GM11168 (cell line): ENCODE results near the gene KIF13A.
"Not testable (repeated sequence)": the region's sequence is repeated elsewhere in the genome, so short reads cannot be mapped to it uniquely, and the experiment has no call there.

Source experiments
- in situ Hi-C: fragments of 300-500 bp; cut with MboI; formaldehyde crosslinking; loops from one replicate; pipeline ENCODE4 v1.12.0; 2022; ENCODE audit warnings: low sequenced_read_pairs; ENCODE audit not compliant: unreplicated experiment

The KIF13A gene

GRCh38 chr6:17905611-17906592 is 81.5 kb downstream of the KIF13A start:
- in situ Hi-C loops: no loop called here

GRCh38 chr6:17904491-17905120 is 82.8 kb downstream of the KIF13A start:
- in situ Hi-C loops: no loop called here

DNA sequence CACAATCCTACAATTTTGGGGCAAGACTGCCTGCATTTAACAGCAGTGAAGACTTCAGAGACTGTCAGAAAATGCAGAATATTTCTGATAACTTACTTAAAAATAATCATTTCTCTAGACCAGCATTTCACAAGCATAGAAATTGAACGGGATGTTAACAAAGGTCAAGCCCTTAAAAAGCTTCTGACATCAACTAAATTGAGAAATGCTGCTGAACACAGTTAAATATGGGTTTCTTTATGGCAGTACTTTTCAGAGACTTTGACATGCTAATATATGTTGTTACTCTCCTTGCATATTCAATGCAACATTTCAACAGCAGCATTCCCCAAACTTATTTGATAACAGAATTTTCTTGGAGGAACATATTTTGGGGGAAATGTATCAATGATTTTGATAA is 84.5 kb downstream of the KIF13A start:
- in situ Hi-C loops: no loop called here

DNA sequence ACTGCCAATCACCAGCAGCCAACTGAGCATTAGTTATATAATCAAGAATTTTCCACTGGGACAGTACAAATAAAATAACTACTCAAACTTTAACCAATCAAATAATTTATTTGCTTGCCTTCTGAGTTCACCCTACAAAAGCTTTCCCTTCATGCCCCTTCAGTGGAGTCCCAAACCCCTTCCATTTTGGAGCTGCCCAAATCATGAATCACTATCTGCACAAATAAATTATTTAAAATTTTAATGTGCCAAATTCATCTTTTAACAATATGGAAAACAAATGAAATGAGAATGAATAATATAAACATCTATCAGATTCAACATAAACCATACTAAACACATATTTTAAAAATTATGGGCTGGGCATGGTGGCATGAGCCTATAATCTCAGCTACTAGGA is 85.9 kb downstream of the KIF13A start:
- in situ Hi-C loops: no loop called here

GRCh38 chr6:17900011-17900410 is 87.4 kb downstream of the KIF13A start:
- in situ Hi-C loops: no loop called here

GRCh38 chr6:17899491-17899890 is 87.9 kb downstream of the KIF13A start:
- in situ Hi-C loops: no loop called here

DNA sequence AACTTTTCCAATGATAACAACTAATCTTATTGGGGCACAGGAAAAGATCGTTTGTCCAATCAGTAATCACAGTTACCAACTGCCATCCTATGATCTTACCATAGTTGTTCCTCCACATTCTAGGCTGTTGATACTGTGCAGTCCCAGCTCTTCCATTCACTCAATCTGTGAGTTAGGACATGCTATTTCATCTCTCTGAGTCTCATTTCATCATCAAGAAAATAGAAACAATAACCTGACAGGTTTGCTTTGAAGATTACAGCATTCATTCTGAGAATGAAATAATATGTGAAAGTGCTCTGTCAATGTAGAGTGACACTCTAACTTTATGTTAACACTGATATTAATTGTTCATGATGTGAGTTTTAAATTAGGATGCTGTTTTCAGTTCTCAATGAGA is 89.8 kb downstream of the KIF13A start:
- in situ Hi-C loops: no loop called here

GRCh38 chr6:17894905-17895304 is 92.5 kb downstream of the KIF13A start:
- in situ Hi-C loops: no loop called here

DNA sequence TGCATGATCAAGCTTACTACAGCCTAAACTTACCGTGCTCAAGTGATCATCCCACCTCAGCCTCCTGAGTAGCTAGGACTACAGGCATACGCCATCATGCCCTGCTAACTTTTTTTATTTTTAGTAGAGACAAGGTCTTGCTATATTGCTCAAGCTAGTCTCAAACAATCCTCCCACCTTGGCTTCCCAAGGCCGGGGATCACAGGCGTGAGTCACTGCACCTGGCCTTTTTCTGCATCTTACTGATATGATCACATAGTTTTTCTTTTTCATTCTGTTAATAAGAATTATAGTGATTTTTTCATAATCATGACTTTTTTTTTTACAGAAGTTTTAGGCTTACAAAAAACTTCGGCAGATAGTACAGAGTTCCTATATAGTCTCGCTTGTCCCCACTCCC is 93.2 kb downstream of the KIF13A start:
- in situ Hi-C loops: no loop called here

DNA sequence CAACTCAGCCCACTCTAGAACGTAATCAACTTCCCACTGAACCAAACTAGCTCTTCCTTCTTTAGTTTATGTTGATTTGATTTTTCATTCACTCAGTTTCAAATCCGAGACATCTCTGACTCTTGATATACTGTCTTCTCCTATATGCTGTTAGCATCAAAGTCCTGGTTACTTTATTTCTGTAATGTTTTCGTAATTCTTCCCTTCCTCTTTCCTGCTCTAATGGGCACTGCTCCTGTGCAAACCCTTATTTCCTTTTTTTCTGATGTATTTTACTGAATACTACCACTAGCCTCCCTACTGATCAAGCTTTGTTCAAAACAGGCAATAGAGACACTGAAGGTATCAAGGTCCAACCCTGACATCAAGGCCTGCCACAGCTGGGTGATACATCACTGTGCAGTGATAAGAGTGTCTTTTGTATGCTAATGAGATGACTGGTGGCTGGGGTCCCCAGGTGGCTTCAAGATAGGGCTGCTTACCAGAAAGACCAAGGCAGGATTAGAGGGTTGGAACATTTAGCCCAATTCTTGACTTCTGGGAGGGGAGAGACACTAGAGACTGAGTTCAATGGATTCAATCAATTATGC is 95.2 kb downstream of the KIF13A start:
- in situ Hi-C loops: no loop called here

- in situ Hi-C loops: no loop called here
These were observed 97.1 kb downstream of the KIF13A start for GRCh38 chr6:17890309-17890708.

- in situ Hi-C loops: not testable (repeated sequence)
These were observed 97.7 kb downstream of the KIF13A start for GRCh38 chr6:17889777-17890176.

DNA sequence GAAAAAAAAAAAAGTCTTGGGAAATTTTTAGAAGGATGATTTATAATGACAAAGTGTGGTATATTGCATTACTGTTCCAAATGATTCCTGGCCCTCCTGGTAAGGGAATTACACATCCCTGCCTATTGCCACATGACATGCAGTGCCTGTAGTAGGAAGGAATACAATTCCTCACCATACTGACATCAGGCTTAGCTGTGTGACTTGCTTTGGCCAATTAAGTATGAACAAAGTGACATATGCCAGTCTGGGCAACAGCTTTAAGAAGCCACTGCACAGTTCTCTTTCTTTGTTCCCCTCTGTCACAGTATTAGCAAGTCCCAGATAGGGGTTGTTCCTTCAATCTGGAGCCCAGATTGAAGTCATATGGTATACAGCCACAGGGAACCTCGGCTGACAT is 100.5 kb downstream of the KIF13A start:
- in situ Hi-C loops: no loop called here

GRCh38 chr6:17885889-17886576 is 101.4 kb downstream of the KIF13A start:
- in situ Hi-C loops: no loop called here

GRCh38 chr6:17884498-17885478 is 102.6 kb downstream of the KIF13A start:
- in situ Hi-C loops: no loop called here

- in situ Hi-C loops: no loop called here
These were observed 103.6 kb downstream of the KIF13A start for GRCh38 chr6:17883665-17884497.

- in situ Hi-C loops: no loop called here
These were observed 106.2 kb downstream of the KIF13A start for GRCh38 chr6:17881085-17881858.

DNA sequence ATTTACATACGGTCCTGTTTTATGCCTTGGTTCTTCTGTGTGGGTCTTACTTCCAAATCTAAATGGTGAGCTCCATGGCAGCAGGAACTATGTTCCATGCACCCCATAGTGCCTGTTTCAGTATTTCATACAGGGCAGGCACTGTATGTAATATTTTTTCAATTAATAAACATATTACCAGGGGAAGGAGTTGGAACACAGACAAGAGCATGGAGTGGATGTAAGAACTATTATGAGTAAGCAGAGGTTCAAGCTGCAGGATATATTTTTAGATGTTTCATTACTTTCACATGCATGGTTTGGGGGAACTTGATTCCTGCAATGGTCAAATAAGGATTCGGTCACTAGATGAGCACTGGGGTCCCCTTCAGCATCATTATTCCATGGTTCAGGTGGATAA is 108.3 kb downstream of the KIF13A start:
- in situ Hi-C loops: no loop called here
